ENCODE results near the gene KLK13.

Gene KLK13, protein sequence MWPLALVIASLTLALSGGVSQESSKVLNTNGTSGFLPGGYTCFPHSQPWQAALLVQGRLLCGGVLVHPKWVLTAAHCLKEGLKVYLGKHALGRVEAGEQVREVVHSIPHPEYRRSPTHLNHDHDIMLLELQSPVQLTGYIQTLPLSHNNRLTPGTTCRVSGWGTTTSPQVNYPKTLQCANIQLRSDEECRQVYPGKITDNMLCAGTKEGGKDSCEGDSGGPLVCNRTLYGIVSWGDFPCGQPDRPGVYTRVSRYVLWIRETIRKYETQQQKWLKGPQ

DNA sequence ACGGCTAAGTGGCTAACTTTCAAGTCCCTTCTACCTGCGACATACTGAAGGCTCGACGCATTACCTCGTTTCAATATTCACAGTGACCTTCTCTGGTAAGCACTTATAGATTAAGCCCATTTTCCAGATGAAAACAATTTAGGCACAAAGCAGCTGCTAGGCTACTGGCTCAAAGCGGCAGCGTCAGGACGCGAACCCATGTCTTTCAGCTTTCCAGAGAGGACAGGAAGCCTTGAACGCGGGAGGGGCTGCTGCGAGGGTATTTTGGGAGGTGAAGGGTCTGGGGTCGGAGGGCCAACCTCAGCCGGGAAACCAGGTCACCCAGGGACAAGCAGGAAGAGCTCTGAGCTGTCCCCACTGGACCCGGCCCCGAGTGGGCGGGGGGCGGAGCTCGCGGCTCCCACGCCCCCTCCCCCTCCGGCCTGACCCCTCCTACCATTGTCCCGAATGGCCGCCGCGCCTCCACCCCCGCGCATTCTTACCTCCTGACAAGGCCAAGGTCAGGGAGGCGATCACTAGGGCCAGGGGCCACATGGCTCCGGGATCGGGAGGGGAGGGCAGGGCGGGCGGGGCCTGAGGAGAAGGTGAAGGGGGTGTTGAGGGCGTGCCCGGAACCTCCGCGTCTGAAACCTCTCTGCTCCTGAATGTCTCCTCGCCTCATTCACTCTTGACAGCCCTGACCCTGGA lies at the start of gene KLK13:
KLK13 (minus strand) TSS at position 559 of the 687 bp plus-strand sequence; CDS start at position 534, 25 bp downstream.
- no peak for DNase-seq (ENCODE audit: low spot score)

DNA sequence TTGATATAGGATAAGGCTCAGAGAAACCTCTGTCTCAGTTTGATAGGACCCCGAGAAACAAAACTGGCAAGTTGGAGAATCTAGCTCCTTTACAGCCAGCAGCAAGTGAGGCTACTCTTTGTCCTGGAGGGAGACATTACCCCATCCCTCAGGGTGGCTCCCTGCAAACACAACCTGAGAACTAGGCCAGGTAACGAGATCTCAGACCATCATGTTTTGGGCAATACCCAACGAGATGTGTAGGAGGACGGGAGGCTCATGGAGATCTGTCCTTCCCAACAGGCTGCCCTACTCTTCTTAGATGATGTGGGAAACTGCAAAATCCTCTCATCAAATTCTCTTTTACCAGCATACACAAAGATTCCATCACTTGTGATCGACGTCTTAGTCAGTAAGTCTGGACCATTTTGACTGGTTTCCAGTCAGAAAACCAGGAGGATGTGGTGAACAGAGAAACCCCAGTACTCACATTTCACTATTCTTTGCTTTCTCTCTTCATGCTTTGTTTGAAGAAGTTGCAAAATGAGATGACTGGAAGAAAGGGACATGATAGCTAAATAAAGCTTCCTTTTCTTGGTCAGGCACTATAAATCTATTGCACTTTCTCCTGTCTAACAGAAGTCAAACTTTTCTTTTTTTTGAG lies 49.3 kb upstream of the KLK13 start:
- DNase-seq (ENCODE audit: low spot score): no peak

DNA sequence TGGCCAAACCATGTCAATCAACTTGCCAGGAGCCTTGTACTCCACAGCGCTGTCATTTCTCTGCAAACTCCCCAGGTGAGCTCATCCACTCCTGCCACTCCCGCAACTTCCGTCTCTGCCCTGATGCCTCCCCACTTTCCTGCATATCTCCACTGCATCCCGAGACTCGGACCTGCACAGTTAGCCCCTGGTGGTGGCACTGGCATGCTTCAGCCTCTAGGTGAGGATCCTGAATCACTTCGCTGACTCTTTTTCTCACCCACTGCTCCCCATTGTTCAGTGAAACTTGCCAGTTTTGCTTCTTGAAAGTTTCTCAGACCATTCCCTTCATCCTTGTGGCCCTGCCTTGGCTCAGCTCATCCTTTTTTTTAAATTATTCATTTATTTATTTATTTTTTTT lies 46.7 kb upstream of the KLK13 start:
- no peak for DNase-seq (ENCODE audit: low spot score)

DNA sequence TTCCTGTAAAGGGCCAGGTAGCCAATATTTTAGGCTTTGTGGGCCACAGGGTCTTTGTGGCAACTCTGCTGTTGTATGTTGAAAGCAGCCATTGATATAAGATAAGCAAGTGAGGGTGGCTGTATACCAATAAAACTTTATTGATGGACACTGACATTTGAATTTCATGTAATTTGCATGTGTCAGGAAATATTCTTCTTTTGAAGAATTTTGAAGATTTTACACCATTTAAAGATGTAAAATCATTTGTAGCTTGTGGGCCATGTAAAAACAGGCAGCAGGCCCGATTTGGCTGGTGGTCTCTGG lies 45.7 kb upstream of the KLK13 start:
- no peak for DNase-seq (ENCODE audit: low spot score)

DNA sequence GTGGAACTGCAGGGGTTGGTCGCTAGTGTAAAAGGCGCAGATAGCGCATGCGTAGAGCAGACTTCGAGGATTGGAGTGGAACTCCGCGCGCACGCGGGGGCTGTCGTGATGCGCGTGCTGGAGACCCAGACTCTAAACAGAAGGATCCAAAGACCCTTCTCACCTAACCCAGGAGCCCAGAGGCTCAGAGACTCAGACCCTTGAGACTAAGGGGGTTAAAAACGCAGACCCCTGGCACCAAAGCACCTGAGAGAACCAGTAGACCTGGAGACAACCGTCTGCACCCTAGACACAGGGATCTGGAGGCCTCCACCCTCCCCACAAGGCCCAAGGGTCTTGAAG lies 43.9 kb upstream of the KLK13 start:
- DNase-seq (ENCODE audit: low spot score): no peak

DNA sequence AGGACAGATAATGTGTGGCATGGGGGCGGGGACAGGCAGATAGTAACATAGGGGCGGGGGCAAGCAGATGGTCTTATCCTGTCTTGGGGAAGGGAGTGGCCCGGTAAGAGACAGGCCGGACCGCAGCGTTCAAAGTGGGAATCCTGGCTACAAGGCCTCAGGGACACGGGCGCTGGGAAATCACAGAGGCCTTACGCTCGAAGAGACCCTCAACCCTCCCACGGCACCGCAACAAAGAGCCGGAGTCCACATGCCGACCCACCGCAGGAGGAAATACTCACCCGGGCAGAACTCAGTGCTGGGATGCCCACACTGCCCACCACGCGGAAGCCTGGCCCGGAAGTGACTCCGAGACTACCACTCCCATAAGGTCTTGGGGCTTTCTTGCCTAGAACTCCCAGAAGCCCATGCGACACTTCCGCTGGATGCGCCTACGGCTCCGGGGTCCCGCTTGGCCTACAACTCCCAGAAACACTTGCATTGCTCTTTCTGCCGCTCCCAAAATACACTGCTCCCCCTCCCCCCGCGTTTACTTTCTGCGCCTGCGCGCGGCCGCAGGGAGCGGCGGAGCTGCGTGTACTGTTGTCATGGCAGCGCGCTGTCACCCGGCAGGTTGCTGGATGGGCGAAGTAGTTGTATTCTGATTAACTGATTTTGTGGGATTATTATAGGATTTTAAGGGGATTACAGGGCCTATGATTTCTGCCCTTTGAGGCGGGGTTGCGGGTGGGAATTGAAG lies 43.3 kb upstream of the KLK13 start, which contains the start of gene CTU1:
CTU1 (minus strand) TSS at position 344 of the 739 bp plus-strand sequence. CDS start 3,840 bp downstream, outside the sequence.
- peak; percentile 99 for DNase-seq (ENCODE audit: low spot score)

DNA sequence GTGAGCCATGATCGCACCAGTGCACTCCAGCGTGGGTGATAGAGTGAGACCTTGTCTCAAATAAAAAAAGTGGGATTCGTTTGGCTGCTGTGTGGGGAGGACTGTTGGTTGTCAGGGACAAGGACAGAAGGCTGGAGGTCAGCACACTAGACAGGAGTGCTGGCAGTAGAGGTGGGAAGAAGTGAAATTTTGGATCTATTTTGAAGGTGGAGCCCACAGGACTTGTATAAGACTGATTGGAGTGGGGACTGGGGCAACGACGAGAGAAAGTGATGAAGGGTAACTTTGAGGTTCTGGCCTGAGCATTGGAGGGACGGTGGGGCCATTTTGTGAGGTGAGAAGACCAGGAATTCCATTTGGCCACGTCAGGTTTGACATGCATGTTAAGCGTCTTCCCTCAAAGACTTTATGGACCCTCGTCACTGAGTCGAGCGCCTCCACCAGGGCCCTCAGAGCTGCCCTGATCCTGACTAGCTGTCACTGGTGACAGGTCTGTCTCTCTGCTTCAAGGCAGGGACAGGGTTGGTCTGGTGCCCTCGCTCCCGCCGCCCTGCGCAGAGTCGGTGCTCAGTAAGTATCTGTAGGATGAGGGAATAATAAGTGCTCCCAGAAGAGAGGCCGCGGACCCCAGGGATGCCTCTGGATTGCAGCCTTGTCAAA lies 42.6 kb upstream of the KLK13 start:
- DNase-seq (ENCODE audit: low spot score): no peak

DNA sequence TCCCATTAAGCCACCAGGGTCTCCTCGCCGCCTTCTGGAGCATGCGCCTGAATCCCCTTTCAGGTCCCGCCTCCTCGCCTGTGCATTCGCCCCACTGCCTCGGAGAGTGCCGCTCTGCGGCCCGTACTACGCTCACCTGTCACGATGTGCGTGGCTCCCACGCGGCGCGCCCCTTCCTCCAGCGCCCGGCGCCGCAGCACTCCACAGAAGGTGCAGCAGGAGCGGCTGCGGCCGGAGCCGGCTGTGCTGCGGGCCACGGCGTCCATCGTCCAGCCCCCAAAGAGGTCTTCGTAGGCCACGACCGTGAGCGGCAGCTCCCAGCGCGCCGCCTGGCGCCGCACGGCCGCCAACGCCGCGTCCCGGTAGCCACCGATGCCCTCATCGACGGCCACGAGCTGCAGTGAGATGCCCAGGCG lies 39.0 kb upstream of the KLK13 start:
- no peak for DNase-seq (ENCODE audit: low spot score)

DNA sequence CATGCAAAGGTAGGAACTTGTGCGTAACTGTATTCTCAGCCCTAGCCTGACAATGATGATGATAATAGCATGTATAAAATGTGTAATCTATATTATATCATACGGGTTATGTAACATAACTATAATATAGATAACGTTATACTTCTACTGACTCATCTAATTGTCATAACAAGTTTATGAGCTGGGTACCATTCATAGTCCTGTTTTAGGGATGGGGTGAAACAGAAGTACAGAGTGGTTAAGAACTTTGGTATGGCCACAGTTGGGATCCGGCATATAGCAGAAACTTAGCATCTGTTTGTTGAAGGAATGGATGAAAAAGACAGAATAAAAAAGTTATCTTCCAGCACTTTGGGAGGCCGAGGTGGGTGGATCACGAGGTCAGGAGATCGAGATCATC lies 38.1 kb upstream of the KLK13 start:
- no peak for DNase-seq (ENCODE audit: low spot score)

DNA sequence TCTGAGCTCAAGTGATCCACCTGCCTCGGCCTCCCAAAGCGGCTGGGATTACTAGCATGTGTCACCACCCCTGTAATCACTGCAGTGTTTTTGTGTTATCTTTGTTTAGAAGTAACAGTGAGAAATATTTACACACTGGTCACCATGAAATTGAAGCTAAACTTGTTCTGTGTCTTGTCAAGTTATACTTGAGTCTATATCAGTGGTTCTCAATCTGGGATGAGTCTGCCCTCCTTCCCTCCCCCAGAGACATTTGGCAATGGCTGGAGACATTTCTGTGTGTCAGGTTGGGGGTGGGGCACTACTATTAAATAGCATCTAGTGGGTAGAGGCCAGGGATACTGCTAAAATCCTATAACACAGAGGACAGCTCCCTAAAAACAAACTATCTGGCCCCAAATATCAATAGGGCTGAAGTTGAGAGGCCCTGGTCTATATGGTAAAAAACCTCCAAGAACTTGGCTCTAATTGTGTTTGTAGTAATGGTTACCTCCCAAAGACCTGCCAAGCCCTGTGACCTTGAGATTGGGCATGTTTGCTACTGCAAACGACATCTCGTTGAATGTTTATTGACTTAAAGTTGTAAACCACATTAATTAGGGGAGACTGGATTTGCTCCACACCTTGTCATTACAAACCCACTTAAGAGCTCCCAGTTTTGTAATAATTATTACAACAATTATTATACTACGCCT lies 36.4 kb upstream of the KLK13 start:
- no peak for DNase-seq (ENCODE audit: low spot score)

DNA sequence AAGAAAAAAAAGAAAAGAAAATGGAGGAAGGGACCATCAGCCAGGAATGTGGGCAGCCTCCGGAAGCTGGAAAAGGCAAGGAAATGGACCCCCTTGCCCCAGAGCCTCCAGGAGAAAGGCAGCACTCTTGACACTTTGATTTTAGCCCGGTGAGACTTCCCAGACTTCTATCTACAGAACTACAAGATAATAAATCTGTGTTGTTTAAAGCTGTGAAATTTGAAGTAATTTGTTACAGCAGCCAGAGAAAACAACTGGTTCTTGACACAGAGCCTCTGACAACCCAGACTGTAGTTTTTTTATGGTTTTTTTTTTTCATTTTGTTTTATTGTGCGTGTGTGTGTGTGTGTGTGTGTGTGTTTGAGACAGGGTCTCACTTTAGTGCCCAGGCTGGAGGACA lies 35.7 kb upstream of the KLK13 start:
- no peak for DNase-seq (ENCODE audit: low spot score)

DNA sequence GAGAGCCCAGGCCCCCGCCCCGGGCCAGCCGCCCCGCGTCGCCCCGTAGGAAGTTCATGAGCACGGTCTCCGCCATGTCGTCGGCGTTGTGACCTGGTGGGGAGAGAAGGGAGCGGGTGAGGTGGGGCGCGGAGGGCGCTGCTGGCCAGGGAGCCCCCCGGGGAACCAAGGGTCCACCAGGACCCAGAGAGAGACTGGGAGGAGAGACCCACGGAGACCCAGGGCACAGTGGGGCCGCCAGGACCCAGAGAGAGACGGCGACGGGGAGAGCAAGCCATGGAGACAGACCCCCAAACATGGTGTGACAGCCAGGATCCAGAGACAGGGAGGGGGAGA lies 34.1 kb upstream of the KLK13 start:
- no peak for DNase-seq (ENCODE audit: low spot score)

DNA sequence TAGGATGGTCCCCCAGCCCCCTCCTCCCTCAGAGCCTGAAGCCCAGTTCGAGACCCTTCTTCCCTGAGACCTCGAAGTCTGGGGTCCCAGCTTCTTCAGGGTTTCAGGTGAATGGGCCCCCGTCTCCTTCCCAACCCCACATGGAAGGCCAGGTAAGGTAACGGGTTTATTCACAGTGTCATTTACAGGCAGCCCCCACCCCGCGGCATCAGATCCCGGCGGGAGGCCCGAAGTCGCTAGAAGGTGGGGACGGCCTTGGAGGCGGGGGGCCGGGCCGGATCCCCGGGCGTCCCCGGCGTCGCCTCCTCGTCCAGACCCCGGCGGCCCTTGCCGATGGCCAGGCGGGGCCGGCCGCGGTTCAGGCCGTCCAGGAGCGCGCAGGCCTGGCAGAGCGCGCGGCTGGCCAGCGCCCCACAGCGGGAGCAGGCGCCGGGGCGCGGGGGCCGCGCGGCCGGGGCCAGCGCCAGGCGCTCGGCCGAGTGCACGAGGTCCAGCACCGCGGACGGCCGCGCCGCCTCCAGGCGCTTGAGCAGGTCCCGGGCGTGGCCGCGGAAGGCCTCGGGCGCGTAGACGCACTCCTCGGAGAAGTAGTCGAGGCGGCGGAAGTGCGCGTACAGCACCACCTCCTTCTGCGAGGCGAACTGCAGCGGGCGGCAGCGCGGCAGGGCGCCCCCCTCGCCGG lies 33.6 kb upstream of the KLK13 start:
- peak; percentile 25 for DNase-seq (ENCODE audit: low spot score)

DNA sequence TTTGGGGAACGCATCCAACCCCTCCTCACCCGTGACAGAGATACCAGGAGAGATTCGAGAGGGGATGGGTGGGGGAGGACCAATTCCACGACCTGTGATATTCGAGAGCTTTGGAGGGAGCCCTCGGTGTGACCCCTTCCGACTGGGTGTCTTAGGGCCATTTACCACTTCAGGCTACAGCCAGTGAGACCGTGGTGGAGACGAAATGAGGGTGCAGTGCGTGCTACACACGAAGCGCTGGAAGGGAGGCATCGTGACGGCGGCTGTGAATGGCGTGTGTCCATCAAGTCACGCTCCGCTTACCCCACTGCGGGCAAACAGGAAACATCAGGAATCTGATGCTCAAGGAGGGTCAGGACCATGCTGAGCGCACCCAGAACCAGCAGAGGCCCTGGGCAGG lies 32.9 kb upstream of the KLK13 start:
- DNase-seq (ENCODE audit: low spot score): no peak

DNA sequence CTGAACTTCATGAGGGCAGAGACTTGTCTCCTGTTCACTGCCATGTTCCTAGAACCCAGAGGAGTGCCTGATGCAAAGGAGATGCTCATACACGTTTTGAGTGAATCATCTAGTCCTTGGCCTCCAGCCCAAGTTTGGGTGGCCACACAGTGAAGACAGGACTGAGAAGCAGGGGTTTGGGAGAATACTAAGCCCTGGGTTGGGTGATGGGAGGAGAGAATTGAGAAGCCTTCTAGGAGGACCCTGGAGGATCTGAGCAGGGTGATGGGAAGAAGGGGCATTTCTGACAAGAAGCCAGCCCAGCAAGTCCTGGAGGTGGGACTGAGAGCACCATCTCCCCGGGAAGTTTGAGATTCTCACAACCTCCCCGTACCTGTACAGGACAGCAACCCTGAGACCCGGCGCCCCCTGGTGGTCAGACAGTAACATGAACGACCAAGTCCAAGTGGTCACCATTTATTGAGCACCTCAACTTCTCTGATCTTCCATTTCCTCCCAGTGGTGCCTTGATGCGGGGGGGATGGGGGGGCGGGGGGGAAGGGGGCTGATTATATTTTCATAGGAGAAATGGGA lies 32.4 kb upstream of the KLK13 start:
- DNase-seq (ENCODE audit: low spot score): peak; percentile 59

DNA sequence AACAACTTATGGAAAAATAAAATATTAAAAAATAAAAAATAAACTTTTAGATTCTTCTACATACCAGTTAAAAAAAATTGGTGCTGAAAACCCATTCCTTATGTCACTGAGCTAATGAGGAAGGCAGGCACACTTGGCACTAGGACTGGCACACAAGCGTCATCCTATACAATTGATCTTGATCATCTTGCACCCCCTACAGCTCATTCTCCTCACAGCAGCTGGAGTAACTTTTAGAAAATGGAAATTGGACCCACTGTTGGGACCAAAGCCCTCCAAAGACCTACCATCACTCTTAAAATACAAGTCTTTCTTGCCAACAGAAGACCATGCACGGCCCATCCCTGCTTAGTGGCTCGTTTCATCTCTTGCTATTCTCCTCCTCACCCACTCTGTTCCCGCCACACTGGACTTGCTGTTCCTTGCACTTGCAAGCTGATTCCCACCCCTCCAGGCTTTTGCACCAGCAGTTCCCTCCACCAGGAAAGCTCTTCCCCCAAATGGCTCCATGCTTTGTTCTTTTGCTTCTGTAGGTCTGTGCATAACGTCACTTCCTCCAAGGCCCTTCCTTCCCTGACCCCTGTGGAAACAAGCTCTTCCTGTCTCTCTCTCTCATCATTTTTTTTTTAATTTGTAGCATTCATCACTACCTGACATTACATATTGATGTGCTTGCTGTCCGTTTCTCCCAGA lies 31.7 kb upstream of the KLK13 start:
- no peak for DNase-seq (ENCODE audit: low spot score)

DNA sequence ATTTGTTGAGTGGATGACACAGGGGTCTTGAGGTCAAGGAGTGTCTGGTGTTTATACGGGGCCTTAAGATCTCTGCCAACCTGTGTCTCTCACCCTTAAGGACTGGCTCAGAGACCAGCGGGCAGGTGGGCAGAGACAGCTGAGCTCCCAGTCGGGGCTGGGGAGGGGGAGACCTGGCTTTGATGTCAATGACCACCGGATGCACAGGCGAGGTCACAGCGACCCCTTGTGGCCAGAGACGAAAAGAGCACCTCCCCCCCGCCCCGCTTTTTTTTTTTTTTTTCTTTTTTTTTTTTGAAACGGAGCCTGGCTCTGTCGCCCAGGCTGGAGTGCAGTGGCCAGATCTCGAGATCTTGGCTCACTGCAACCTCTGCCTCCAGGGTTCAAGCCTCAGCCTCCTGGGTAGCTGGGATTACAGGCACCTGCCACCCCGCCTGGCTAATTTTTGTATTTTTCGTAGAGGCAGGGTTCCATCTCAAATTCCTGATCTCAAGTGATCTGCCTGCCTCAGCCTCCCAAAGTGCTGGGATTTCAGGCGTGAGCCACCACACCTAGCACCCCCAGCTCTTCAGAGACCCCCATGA lies 29.9 kb upstream of the KLK13 start:
- peak; percentile 6 for DNase-seq (ENCODE audit: low spot score)

DNA sequence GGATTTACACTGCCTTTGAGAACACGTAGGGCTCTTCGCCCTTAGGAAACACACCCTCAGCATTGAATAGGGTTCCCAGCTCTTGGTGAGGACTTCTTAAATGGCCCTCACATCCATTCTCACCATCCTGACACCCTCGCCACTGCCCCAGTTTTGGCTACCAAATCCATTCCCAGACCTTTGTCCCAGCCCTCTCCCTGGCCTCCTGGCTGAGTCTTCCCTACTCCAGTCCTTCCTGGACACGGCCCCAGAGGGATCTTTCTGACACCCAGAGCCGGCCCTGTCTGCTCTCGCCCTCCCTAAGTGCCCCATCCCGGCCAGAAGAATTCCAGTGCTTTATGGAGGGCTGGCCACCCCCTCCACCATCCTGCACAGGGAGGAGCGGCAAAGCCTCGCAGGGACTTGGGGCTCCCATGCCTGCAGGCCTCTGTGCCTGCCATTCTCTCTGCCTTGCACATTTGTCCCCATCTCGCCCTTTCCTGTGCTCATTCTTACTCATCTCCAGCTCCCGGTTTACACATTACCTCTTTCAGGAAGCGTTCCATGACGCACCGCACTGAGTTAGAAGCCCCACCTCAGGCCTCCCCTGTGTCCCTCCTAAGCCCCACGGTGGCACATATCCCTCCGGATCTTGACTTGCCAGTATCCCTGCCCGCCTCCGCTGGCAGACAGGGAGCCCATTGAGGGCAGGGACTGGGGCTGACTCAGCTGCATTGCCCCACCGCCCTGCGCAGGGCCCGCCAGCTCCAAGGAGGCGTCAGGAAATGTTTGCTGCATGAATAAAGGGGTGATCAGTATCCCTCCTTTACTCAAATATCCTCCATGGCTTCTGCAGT lies 28.8 kb upstream of the KLK13 start:
- DNase-seq (ENCODE audit: low spot score): no peak

DNA sequence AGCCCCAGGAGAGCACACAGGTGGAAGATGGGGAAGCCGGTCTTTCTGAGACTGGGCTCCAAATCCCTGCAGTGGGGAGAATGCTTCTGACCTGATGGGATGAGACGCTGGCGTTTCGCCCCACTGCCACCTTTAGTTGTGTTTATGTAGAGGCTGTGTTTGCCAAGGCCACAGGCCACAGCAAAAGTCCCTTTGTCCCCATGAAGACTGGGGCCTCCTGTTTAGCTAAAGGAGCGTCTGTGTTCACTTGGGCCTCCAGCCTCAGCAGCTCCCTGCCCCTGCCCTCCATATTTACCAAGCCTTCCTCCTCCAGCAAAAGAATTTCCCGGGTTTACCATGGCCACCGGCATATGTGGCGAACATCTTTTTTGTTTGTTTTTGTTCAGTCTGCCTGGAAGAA lies 28.2 kb upstream of the KLK13 start:
- DNase-seq (ENCODE audit: low spot score): no peak
